ENCODE data around the gene CYP2A13.
A peak's percentile ranks its signal among the peaks of the same experiment; 100 is the strongest.
"Not testable (repeated sequence)": the region's sequence is repeated elsewhere in the genome, so short reads cannot be mapped to it uniquely, and the experiment has no call there.

Gene CYP2A13

GRCh38 chr19:41131186-41131585 is 42.9 kb downstream of the CYP2A13 start:
- H3K27ac Mint-ChIP-seq = no peak overlapping the region

GRCh38 chr19:41133260-41133659 is 45.0 kb downstream of the CYP2A13 start:
- Mint-ChIP-seq H3K27ac (no peak overlapping the region), H3K9me3 (no peaks in the 10 kb centered on the region), H3K27me3 (peaks cover 80% of the 10 kb centered on the region), H3K4me3 (no peak overlapping the region), H3K36me3 (no peaks in the 10 kb centered on the region), H3K4me1 (peaks cover 26% of the 10 kb centered on the region)
- DNase-seq = no peak
- CTCF ChIA-PET = no interaction called here

More at GRCh38 chr19:41131186-41131585, 42.9 kb downstream of the CYP2A13 start:
- Mint-ChIP-seq H3K9me3 (no peaks in the 10 kb centered on the region), H3K4me1 (peaks cover 33% of the 10 kb centered on the region), H3K27me3 (peaks cover 81% of the 10 kb centered on the region), H3K36me3 (no peaks in the 10 kb centered on the region), H3K4me3 (no peak overlapping the region)
- CTCF ChIA-PET = no interaction called here
- no peak for DNase-seq

- DNase-seq = no peak
- Mint-ChIP-seq H3K27ac (no peak overlapping the region), H3K4me1 (peaks cover 21% of the 10 kb centered on the region), H3K36me3 (no peaks in the 10 kb centered on the region), H3K27me3 (peaks cover 77% of the 10 kb centered on the region), H3K9me3 (no peaks in the 10 kb centered on the region), H3K4me3 (peak overlapping the region; percentile 54)
- CTCF ChIA-PET = no interaction called here
Measured at GRCh38 chr19:41134616-41135015, 46.4 kb downstream of the CYP2A13 start.

GRCh38 chr19:41135390-41136384 is 47.4 kb downstream of the CYP2A13 start:
- CTCF ChIA-PET, H3K9me3 Mint-ChIP-seq, H3K36me3 Mint-ChIP-seq: not testable (repeated sequence)
- peak; percentile 58 for DNase-seq
- Mint-ChIP-seq H3K4me1 (peaks cover 21% of the 10 kb centered on the region), H3K4me3 (peak overlapping the region; percentile 80), H3K27ac (peak overlapping the region; percentile 77), H3K27me3 (peaks cover 79% of the 10 kb centered on the region)

- H3K4me3 Mint-ChIP-seq = peak overlapping the region; percentile 48
Measured at GRCh38 chr19:41136636-41137455, 48.6 kb downstream of the CYP2A13 start.

GRCh38 chr19:41144403-41144802 is 56.2 kb downstream of the CYP2A13 start:
- H3K27ac Mint-ChIP-seq = no peak overlapping the region

More at GRCh38 chr19:41136636-41137455, 48.6 kb downstream of the CYP2A13 start:
- H3K27ac Mint-ChIP-seq = no peak overlapping the region
- H3K4me1 Mint-ChIP-seq = peaks cover 21% of the 10 kb centered on the region
- CTCF ChIA-PET = no interaction called here
- no peaks in the 10 kb centered on the region for H3K36me3 Mint-ChIP-seq
- H3K27me3 Mint-ChIP-seq = peaks cover 79% of the 10 kb centered on the region
- DNase-seq = no peak
- H3K9me3 Mint-ChIP-seq = no peaks in the 10 kb centered on the region

More at GRCh38 chr19:41144403-41144802, 56.2 kb downstream of the CYP2A13 start:
- Mint-ChIP-seq H3K36me3 (no peaks in the 10 kb centered on the region), H3K27me3 (peaks cover 44% of the 10 kb centered on the region), H3K4me1 (no peaks in the 10 kb centered on the region), H3K4me3 (no peak overlapping the region), H3K9me3 (no peaks in the 10 kb centered on the region)
- CTCF ChIA-PET = interaction anchor here (0.6 to 3.7 kb wide), 12 partner anchors 11 to 482 kb away, joined by 3 to 25 read pairs (median 6); no protein-coding TSS in a partner anchor
- peak; percentile 93 for DNase-seq

All from activated naive CD4-positive, alpha-beta T cell treated with anti-CD3 and anti-CD28 coated beads, Interleukin-2, amount 10 ng/mL, durations not matched to agents 7 days and 5 days (primary cell).